SU-DHL-6 (cell line): ENCODE results near the gene SPRED3.

ENCODE experiments used
- H2AFZ ChIP-seq: fragments of 200-600 bp; sonication (generic); 2 replicates; pipeline ENCODE4 v1.6.1; 2014; ENCODE audit warnings: low read depth, mild to moderate bottlenecking, moderate library complexity, mixed read lengths, antibody characterized with exemption, low read length; ENCODE audit not compliant: severe bottlenecking
- H3F3A ChIP-seq: fragments of 200-600 bp; shearing (Covaris generic); 2 replicates; pipeline ENCODE4 v1.6.0; 2016; ENCODE audit warnings: antibody characterized with exemption, mild to moderate bottlenecking; ENCODE audit not compliant: insufficient read depth
- H3K27ac ChIP-seq: fragments of 200-600 bp; sonication (generic); 2 replicates; pipeline ENCODE4 v1.5.1; 2016; ENCODE audit warnings: low read depth, mild to moderate bottlenecking, low read length, moderate library complexity, mixed read lengths
- H3K27me3 ChIP-seq: fragments of 200-600 bp; sonication (generic), shearing (Covaris generic); 2 replicates; pipeline ENCODE4 v1.6.0; 2014; ENCODE audit warnings: mild to moderate bottlenecking, low read length
- H3K36me3 ChIP-seq: fragments of 200-600 bp; sonication (generic); 2 replicates; pipeline ENCODE4 v1.6.1; 2014; ENCODE audit warnings: mild to moderate bottlenecking, low read length, mixed read lengths
- H3K4me2 ChIP-seq: fragments of 300-600, 200-600 bp; shearing (Covaris generic), sonication (generic); 2 replicates; pipeline ENCODE4 v1.6.0; 2014; ENCODE audit warnings: low read length, low read depth, mild to moderate bottlenecking; ENCODE audit not compliant: poor library complexity, severe bottlenecking
- H3K4me3 ChIP-seq: fragments of 200-600 bp; sonication (generic); 2 replicates; pipeline ENCODE4 v1.5.1; 2014; ENCODE audit warnings: antibody characterized with exemption, low read length, mild to moderate bottlenecking, mixed read lengths; ENCODE audit not compliant: insufficient read depth, poor library complexity, severe bottlenecking
- H3K79me2 ChIP-seq: fragments of 200-600 bp; sonication (generic); 2 replicates; pipeline ENCODE4 v1.6.1; 2014; ENCODE audit warnings: mild to moderate bottlenecking, low read length, moderate library complexity; ENCODE audit not compliant: insufficient read depth
- H3K9ac ChIP-seq: fragments of 200-600 bp; sonication (generic); 2 replicates; pipeline ENCODE4 v1.7.0; 2014; ENCODE audit warnings: mild to moderate bottlenecking, low read length
- H3K9me2 ChIP-seq: fragments of 200-600 bp; sonication (generic); replicated peaks from 2 replicates; pipeline ENCODE4 v1.6.1; 2014; ENCODE audit warnings: low read length; ENCODE audit not compliant: insufficient read depth
- H3K9me3 ChIP-seq: fragments of 200-600 bp; sonication (generic); 2 replicates; pipeline ENCODE4 v1.6.1; 2014; ENCODE audit warnings: low read length, mixed read lengths; ENCODE audit not compliant: insufficient read depth
- H4K20me1 ChIP-seq: fragments of 200-600 bp; sonication (generic); 2 replicates; pipeline ENCODE4 v1.6.1; 2014; ENCODE audit warnings: low read depth, mild to moderate bottlenecking, antibody characterized with exemption, low read length, moderate library complexity, mixed read lengths
- EZH2phosphoT487 ChIP-seq: fragments of 200-600 bp; sonication (generic), shearing (Covaris generic); conservative IDR thresholded peaks from 2 replicates; pipeline ENCODE4 v1.6.1; 2018; ENCODE audit warnings: mild to moderate bottlenecking, antibody characterized with exemption, low read length, moderate library complexity, mixed read lengths
- TF ChIP-seq, protein P1 (sequence below): fragments of 200-600 bp; sonication (generic); IDR thresholded peaks from one replicate; pipeline ENCODE4 v1.5.1; 2017; ENCODE audit warnings: antibody characterized with exemption, mild to moderate bottlenecking, low read length, moderate library complexity; ENCODE audit not compliant: insufficient read depth, poor library complexity, severe bottlenecking

The SPRED3 gene

DNA sequence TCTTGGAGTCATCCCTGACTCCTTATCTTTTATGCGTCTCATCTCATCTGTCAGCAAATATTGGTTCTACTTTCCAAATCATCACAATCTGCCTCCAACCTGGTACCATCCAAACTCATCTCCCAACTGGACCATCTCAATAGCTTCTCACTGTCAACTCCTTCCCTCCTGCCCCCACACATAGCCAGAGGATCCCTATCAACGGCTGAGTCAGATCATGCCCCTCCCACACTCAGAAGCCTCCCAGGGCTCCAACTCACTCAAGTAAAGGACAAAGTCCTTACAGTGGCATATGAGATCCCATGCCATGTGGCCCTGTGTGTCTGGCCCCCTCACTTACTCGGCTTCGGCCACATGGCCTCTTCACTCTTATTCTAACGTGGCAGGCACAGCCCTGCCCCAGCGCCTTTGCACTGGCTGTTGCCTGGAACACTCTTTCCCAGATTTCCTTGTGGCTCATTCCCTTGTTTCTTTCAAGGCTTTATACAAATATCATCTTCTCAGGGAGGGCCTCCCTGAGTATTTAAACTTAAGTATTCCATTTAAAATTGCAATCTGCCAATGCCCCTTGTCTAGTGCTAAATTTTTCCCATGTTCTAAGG, 4.3 kb downstream of the SPRED3 start:
- no peak overlapping the region for H3K4me2 ChIP-seq
- H3K9me2 ChIP-seq = no peaks in the 10 kb centered on the region
- no peaks in the 10 kb centered on the region for H3K9me3 ChIP-seq
- no peaks in the 10 kb centered on the region for H3F3A ChIP-seq
- no peaks in the 10 kb centered on the region for H4K20me1 ChIP-seq
- H2AFZ ChIP-seq = no peak overlapping the region
- H3K79me2 ChIP-seq = no peaks in the 10 kb centered on the region
- TF ChIP-seq EZH2phosphoT487 = no peak
- TF ChIP-seq, protein P1, sequence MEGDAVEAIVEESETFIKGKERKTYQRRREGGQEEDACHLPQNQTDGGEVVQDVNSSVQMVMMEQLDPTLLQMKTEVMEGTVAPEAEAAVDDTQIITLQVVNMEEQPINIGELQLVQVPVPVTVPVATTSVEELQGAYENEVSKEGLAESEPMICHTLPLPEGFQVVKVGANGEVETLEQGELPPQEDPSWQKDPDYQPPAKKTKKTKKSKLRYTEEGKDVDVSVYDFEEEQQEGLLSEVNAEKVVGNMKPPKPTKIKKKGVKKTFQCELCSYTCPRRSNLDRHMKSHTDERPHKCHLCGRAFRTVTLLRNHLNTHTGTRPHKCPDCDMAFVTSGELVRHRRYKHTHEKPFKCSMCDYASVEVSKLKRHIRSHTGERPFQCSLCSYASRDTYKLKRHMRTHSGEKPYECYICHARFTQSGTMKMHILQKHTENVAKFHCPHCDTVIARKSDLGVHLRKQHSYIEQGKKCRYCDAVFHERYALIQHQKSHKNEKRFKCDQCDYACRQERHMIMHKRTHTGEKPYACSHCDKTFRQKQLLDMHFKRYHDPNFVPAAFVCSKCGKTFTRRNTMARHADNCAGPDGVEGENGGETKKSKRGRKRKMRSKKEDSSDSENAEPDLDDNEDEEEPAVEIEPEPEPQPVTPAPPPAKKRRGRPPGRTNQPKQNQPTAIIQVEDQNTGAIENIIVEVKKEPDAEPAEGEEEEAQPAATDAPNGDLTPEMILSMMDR = no peak
- H3K4me3 ChIP-seq = no peak overlapping the region
- no peaks in the 10 kb centered on the region for H3K27me3 ChIP-seq
- H3K27ac ChIP-seq = no peak overlapping the region
- H3K36me3 ChIP-seq = no peaks in the 10 kb centered on the region
- H3K9ac ChIP-seq = no peak overlapping the region

DNA sequence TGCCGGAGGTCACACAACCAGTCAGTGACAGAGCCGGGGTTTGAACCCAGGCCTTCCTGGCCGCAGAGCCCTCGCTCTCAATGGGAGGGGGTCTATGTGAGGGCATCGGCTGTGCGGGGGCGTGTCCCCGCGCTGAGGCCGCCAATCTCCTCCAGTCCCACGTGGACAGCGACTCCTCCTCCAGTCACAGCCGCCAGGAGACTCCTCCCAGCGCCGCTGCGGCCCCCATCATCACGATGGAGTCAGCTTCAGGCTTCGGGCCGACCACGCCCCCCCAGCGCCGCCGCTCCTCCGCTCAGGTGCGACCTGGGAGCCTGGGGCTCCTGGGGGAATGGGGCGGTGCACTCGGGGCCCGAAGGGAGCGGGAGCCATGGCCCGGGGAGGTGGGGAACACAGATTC, 6.0 kb downstream of the SPRED3 start:
- Histone ChIP-seq H3K9ac (no peak overlapping the region), H3K4me3 (no peak overlapping the region), H2AFZ (no peak overlapping the region), H3K4me2 (no peak overlapping the region), H3K9me2 (no peaks in the 10 kb centered on the region), H3K27ac (no peak overlapping the region), H3K36me3 (no peaks in the 10 kb centered on the region), H3K79me2 (no peaks in the 10 kb centered on the region), H3F3A (no peaks in the 10 kb centered on the region), H4K20me1 (no peaks in the 10 kb centered on the region), H3K27me3 (no peaks in the 10 kb centered on the region), H3K9me3 (no peaks in the 10 kb centered on the region)
- TF ChIP-seq, protein P1 = no peak
- no peak for TF ChIP-seq EZH2phosphoT487

GRCh38 chr19:38395381-38396114, 7.1 kb downstream of the SPRED3 start:
- Histone ChIP-seq H3K4me3 (no peak overlapping the region), H2AFZ (no peak overlapping the region), H3K9me2 (no peaks in the 10 kb centered on the region), H3K9me3 (no peaks in the 10 kb centered on the region), H3K27me3 (no peaks in the 10 kb centered on the region), H3K36me3 (no peaks in the 10 kb centered on the region), H3K9ac (no peak overlapping the region), H4K20me1 (no peaks in the 10 kb centered on the region), H3K27ac (no peak overlapping the region), H3K79me2 (no peaks in the 10 kb centered on the region), H3F3A (no peaks in the 10 kb centered on the region), H3K4me2 (no peak overlapping the region)
- no peak for TF ChIP-seq EZH2phosphoT487
- TF ChIP-seq, protein P1 = no peak
